NCI-H2227 (cell line): ENCODE data around the gene BOD1.

Source experiments
- DNase-seq: peaks from one replicate; lab custom pipeline; 2025; ENCODE audit not compliant: unreplicated experiment; lab: John Stamatoyannopoulos, UW

The BOD1 gene

DNA sequence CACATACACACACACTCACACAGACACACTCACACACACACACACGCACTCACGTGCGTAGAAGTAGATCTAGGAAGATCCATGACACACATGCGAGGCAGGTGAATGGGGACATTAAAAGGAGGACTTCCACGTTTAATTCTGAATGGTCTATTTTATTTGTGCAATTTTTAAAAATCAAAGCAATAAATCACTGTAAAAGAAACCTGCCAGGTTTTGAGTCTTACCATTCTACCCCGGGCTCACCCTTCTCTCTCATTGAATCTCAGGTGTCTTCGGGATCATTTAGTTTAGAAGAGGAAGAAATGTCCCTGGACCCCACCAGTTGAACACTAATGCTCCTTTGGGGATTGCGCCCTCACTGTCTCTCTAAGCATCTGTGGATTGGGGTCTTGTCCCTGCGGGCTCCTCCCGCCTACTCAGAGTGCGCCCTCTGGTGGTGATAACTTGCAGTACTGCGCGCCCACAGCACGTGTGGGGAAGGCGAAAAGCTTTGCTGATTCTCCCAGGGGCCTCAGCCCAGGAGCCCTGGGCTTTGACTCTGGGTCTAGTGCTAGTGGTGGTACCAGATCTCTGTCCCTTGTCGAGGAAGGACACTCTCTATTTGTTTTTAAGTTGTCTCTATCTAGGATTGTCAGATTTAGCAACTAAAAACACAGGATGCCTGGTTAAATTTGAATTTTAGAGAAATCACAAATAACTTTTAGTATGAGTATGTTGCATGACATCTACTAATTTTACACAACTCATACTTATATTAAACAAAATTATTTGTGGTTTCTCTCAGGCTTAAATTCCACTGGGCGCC, 34.8 kb downstream of the BOD1 start:
- no peak for DNase-seq

DNA sequence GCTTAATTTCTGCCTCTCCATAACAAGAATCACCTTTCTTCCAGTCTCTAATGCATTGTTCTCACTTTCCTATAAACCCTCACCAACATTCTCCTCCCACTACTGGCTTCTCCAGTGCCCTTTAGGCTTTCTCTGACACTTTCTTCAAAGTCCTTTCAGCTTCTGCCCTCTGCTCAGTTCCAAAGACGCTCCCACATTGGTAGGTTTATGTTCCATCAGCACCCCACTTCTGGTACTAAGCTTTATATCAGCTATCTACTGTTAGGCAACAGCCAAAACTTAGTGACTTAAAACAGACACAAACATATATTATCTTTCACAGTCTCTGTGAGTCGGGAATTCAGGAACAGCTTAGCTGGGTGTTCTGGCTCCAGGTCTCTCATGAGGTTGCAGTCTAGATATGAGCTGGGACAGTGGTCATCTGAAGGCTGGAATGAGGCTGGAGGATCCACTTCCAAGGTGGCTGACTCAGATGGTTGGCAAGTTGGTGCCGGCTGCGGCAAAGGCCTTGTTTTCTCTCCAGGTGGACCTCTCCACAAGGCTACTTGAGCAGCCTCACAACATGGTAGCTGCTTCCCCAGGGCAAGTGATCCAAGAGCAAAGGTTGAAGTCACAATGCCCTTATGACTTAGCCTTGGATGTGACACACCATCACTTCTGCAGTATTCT, 37.4 kb downstream of the BOD1 start:
- DNase-seq = no peak

DNA sequence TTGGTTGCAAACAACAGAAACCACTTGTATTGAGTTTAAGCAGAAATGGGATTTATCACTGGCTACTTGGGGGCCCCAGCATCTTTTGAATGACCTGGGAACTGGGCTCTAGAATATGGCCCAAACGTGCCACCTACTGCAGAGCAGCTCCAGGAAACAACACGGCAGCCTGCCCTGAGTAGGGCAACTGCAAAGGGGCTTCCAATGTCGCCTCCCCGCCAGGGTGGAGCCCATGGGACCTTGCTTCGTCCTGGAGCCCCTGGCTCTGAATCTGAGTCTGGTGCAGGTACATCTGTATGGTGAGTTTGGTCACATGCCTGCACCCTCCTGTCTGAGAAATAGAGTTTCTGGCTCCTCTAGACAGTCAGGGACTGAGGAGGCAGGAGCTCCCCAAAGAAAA, 38.6 kb downstream of the BOD1 start:
- DNase-seq = no peak

DNA sequence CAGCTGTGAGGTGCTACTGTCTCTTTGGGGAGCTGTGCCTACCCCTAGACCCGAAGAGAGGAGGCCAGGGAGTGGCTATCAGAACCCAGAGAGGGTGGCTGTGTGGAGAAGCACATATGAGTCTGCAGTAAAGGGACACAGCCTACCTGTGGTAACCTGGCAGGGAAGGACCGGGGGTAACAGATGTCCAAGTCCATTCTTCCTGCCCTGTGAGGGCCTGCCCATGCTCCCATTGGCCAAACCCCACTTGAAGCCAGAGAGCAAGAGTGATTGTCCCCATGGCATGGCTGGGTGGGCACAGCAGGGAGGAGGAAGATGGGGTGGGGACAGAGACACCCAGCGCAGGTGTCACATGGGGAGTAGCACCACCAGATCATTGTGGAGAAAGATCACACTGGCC, 39.3 kb downstream of the BOD1 start:
- DNase-seq = no peak

DNA sequence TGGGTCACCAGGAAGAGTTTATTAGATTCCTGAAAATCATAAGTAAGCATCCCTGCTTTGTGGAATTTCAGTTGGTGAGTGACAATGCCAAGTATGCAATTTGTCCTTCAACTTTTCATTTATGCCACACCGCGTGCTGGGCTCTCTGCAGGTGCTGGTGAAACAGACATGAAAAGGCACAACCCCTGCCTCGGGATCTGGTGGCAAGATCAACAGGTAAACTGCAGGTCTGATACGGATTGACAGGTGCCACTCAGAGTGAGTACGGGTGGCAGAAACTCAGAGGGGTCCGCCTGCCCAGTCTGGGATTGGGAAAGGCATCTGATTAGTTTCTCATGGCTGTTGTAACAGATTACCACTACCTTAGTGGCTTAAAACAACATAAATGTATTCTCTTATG, 40.5 kb downstream of the BOD1 start:
- no peak for DNase-seq

DNA sequence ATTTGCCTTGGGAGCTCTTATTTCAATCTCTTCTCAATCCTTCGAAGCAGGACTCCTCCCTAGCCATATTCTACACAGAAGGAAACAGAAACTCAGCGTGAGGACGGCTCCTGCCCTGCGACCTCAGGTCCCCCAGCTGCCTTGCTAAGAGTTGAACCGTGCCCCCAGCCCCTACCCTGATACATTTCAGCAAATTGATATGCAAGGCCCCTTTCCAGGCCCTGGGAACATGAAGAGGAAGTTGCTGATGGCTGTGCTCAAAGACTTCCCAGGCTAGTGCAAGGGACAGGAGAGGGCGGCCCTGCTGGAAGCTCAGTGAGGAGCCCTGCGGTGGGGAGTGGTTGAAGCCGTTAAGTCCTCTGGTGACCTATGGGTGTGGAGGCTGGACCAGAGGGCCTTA, 41.5 kb downstream of the BOD1 start:
- no peak for DNase-seq

DNA sequence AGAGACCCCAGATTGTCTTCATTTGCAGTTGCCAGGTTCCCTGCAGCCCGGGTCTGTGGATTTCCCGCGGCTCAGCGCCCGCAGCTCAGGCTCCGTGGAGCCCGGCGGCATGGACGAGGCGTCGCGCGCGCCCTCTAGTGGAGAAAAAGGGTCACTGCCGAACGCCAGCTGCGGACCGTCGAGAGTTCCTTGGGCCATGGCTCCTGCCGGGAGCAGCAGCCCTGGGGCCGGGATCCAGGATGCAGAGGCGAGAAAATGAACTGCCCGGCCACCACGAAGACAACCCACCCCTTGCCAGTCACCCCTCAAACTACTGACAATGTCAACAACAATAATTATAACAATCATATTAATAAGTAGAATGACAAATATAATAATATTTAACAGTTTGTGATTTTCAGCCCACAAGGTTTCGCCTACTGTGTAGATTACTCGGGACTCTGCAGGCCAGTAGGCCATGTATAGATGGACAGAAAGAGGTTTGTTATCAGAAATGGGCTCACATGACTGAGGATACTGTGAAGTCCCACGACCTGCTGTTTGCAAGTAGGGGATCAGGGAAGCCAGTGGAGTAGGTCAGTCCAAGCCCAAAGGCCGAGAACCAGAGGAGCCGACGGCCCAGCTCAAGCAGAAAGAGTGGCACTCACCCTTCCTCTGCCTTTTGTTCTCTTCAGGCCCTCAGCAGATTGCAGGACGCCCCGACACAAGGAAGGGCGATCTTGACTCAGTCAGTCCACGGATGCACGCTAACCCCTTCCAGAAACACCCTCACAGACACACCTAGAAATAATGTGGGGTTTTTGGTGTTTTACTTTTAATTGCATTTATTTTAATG, 43.1 kb downstream of the BOD1 start:
- peak; percentile 60 for DNase-seq

DNA sequence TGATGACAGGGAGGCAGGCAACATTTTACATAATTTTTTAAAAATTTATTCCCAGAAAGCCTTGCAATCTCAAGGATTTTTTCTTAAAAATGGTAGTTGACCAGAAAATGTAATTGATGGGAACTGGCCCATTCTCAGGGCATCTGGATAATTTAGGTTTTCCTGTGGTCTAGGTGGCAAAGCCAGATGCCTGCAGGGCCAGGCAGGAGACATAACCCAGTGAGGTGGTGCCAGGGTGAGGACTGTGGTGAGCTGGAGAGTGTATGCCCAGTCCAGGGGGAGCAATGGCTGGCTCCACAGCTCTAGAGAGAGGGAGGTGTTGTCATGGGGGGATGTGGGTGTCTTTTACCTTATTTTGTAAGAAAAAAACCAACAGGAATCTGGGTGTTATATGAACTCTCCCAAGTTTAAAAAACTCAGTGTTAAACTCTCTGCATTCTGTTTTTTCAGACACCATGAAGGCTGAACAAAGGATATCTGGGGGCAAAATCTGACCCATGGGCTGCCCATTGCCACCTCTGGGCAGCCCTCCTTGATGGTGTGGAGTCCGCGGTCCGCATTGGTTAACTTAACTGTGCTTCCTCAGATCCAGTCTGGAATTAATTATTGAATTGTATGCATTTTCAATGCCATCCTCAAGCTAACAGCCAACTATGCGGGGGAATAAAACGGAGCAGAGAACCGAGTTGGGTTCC, 43.9 kb downstream of the BOD1 start:
- no peak for DNase-seq

DNA sequence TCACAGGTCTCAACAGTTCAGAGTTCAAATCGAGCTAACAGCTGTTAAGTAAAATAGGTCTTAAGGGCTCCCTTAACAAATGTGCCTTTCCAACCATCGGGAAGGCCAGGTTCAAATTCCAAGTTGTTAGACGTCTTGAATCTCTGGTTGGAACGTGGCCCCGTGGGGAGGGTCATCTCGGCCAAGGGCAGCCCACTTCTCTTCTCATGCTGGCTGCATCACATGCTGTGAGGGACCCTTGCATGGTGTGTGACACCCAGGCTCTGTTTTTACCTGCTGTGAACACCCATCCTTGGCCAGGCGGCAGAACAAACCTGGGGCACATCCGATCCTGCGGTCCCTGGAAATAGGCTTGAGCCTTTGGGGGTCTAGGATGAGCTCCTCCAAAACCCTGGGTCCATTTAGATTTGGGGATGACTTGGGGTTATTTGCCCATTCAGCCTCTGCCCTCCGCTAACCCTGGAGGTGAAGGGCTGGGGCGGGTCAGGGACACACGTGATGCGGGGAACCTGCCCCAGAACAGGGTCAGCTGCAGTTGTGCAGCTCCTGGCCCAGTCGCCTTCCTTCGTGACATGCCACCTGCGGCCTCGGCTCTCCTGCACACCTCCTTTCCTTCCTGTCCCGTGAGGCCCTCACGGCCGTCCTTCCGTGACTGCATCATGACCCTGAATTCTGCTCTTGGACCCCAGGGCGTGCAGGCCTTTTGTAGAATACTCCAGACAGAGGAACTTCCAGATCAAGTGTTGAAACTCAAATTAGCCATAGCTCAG, 45.9 kb downstream of the BOD1 start:
- DNase-seq = no peak

DNA sequence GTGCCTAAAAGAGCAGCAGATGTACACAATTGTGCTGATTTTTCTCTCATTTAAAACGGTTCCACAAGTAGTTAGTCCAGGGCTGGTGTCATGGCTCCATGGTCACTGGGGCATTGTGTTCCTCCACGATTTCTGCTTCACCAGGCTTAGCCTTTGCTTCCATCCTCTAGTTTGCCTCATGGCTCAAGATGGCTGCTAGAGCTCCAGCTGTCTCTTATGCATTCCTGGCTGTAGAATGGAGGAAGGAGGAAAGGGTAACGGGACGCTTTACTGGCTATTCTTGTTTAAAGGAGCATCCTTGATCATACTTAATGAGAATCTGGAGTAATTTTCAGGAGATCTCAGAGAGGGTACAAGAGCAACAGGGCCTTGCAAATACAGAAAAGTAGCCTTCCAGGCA, 47.7 kb downstream of the BOD1 start:
- no peak for DNase-seq

DNA sequence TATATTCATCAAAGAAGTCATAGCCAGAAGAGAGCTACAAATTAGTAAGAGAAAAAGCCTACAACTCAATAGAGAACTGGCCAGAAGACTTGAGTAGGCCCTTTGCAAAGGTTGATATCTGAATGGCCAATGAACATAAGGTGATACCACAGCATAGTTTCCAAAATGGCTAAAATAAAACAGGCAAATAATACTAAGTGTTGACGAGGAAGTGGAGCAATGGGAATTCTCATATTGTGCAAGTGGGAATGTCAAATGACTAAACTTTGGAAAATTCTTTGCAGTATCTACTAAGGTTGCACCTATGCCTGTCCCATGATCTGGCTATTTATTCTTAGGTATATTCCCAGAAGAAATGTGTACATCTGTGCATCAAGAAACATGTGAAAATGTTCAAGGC, 48.3 kb downstream of the BOD1 start:
- DNase-seq = no peak

DNA sequence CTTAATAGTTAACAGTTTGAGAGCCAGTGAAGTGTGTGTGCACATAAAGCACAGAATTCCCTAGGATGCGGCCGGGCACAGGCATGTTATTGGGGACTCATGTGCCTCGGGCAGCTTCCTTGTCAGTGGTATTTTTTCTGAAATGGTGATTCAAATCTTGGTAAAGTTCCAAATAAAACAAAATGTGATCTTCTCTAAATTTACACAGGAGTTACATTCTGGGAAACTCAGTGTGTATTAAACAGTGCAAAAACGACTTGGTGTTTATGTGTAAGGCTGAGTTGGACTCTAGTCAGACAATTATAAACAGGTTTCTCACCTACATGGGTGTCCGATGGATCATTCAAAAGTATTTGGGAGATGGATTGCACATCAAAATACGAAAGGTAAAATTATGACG, 48.9 kb downstream of the BOD1 start:
- DNase-seq = no peak

DNA sequence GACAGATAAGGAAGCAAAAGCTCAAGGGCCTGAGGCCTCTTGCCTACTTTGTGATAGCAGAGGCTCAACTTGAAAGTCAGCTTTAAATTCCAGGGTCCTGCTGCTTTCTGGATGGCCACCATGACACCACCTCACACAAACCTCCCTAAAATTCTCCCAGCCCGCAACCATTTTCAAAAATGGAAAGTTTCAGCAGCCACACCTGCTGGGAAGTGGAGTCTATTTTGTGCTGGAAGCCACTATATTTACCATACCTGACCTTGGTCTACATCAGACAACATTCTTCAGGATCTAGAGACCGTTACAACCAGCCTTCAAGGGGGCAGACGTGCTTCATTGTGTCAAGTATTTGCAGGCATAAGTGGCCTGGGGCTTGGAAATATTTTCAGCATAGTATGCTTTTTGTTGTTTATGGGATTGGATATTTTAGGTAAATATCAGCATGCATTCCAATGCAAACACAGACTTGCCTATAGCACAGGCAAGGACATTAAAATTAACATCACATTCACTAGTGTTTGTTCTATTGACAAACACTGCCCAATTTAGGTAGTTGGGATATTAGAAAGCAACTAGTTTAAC, 50.9 kb downstream of the BOD1 start:
- DNase-seq = no peak

DNA sequence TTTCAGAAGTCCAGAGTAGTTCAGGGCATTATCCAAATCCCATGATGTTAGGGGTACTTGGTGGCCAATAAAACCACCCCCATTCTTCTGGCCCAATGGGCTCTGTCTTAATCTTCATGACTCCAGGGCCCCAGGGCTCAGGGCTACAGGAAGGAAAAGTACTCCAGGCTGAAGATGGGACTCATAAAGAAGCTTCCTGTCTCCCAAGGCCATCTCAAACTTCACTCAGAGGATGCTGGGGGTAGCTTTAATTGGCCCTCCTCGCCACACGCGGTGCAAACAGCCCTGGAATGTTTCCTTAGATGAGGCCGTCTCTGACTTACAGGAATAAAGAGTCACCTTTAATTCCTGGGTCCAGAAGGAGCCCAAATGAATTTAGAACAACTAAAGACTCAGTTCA, 52.3 kb downstream of the BOD1 start:
- no peak for DNase-seq

DNA sequence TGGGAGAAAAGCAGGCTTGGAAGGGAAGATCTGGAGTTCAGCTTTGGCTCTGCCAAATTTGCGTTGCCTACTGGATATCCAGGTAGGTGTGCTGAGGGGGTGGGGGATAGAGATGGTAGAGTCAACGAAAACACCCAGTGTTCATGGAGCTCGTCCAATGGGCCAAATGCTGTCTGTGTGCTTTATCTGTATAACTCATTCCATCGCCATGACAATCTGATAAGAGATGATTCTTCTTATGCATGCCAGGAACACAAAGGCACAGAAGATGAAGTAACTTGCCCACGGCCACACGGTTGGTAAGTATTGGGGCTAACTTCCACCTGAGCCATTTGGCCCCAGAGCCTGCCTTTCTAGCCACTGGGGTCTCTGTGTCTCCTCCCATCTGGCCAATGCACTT, 53.2 kb downstream of the BOD1 start:
- DNase-seq = no peak

DNA sequence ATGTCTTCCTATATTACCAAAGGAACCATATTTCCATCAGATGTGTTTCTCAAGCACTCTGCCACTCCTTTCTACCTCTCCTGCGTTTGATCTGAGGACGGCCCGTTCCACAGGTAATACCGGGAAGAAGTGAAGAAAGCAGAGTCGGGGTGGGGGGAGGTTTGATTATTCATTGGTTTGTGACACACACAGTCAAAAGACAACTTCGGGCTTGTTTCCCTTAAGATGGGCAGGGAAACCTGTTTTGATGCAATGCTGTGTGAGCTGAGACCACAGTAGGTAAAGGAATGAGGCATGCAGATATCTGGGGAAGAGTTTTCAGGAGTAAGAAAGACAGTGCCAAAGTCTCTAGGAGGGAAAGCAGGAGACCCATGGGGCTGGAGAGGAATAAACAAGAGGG, 54.0 kb downstream of the BOD1 start:
- no peak for DNase-seq
